Vagina (tissue), 2 donors: ENCODE measurements around the gene HOXB3. TPM values are rescaled to one million over a fixed set of nuclear protein-coding genes. Genes with fewer than 3 reads are reported as not detected.

Source experiments
- DNase-seq, 2 donors: peaks; one replicate each; pipeline ENCODE4 v3.0.0-alpha.2; 2017; ENCODE audit errors: extremely low spot score in 2 of 2
- H3K27ac ChIP-seq: fragments of 200-600 bp; sonication (generic); one replicate; pipeline ENCODE4 v1.5.1; 2019
- H3K27me3 ChIP-seq: fragments of 200-600 bp; sonication (generic); one replicate; pipeline ENCODE4 v1.5.1; 2019
- H3K36me3 ChIP-seq, 2 donors: fragments of 200-600 bp; sonication (generic); one replicate each; pipeline ENCODE4 v1.5.1; 2017 to 2019
- H3K4me1 ChIP-seq: fragments of 200-600 bp; sonication (generic); one replicate; pipeline ENCODE4 v1.5.1; 2019
- H3K4me3 ChIP-seq, 2 donors: fragments of 200-600 bp; sonication (generic); 1 replicate in 1 of 2; 2 replicates in 1 of 2; pipeline ENCODE4 v1.5.1; 2016 to 2019
- H3K9me3 ChIP-seq: fragments of 200-600 bp; sonication (generic); one replicate; pipeline ENCODE4 v1.5.1; 2019
- POLR2A ChIP-seq, 2 donors: fragments of 450-650 bp; IDR thresholded peaks; one replicate each; pipeline ENCODE4 v1.6.1; 2017; ENCODE audit warnings: antibody characterized with exemption in 2 of 2, mild to moderate bottlenecking in 2 of 2, moderate library complexity in 2 of 2
- POLR2AphosphoS5 ChIP-seq, 2 donors: sonication (generic); formaldehyde crosslinking; IDR thresholded peaks; one replicate each; pipeline ENCODE4 v1.9.0; 2017; ENCODE audit warnings: antibody characterized with exemption in 2 of 2, mild to moderate bottlenecking in 2 of 2, low read depth in 1 of 2; ENCODE audit not compliant: insufficient read depth in 1 of 2
- intact Hi-C: fragments of 100-400 bp; cut with DNase I; formaldehyde crosslinking; loops from one replicate; pipeline ENCODE4 v1.15.1; 2023
- total RNA-seq: library from RNA; depleted of rRNA; stranded (reverse); fragments of >200 nt; gene quantifications from one replicate; pipeline ENCODE4 v1.2.3, GENCODE V29; 2016
- TF ChIP-seq, protein P1 (sequence below), 3 experiments: fragments of 450-650 bp in 2 of 3; fragments of 200-600 bp in 1 of 3; sonication (generic) in 1 of 3; IDR thresholded peaks; one replicate each; pipeline ENCODE4 v1.5.1; 2017 to 2019; ENCODE audit warnings: antibody characterized with exemption in 3 of 3, mild to moderate bottlenecking in 2 of 3, moderate library complexity in 2 of 3

Gene HOXB3
- total RNA-seq, 1 donor from 2014 or later, result 17.7 TPM

DNA sequence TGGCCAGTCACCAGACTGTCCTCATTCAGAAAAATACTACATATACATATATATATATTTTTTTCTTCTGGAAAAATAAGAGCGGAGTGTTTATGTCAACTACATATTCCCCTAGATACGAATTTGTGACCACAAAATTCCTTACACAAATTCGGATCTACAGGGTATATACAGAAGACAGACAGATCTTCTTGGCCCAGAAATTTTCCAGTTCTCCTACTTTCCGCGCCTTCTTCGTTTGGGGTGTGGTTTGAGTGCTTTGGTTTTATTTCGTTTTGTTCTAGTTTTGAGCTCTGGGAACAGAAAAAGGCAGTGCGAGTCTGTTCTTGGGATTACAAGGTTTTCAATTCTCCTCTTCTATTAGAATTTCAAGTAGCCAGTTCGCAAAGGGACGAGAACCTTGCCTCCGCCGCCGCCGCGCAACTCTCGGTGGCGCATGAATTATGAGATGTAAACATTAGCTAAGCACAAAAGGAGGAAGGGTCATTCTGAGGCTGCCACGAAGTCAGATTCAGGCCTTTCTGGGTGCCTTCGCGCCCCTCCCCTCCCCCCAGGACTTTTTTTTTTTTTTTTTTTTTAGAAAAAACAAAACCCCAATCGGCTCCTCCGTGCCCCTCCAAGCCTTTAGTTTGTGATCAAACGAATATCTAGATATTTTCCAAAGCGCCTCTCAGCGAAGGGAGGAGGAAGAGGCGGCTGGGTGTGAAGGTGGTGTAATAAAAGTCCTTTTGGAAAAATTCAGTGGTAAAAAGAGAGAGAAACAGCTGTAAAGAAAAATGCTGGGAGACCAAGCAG is 10.1 kb downstream of the HOXB3 start:
- Histone ChIP-seq H3K9me3 (no peaks in the 10 kb centered on the region), H3K27me3 (no peaks in the 10 kb centered on the region), H3K4me3 (no peak overlapping the region), H3K4me1 (peaks cover 47% of the 10 kb centered on the region), H3K27ac (peak overlapping the region; percentile 49), H3K36me3 (no peaks in the 10 kb centered on the region)
- TF ChIP-seq POLR2A (IDR thresholded peaks at IDR 0.05) (no peak), POLR2AphosphoS5 (IDR thresholded peaks at IDR 0.05; ENCODE audit: insufficient read depth in 1 of 2, low read depth in 1 of 2) (no peak)
- DNase-seq, result no peak
- intact Hi-C loops, result no loop called here

GRCh38 chr17:48579471-48579759 is 10.6 kb downstream of the HOXB3 start:
- TF ChIP-seq, protein P1, sequence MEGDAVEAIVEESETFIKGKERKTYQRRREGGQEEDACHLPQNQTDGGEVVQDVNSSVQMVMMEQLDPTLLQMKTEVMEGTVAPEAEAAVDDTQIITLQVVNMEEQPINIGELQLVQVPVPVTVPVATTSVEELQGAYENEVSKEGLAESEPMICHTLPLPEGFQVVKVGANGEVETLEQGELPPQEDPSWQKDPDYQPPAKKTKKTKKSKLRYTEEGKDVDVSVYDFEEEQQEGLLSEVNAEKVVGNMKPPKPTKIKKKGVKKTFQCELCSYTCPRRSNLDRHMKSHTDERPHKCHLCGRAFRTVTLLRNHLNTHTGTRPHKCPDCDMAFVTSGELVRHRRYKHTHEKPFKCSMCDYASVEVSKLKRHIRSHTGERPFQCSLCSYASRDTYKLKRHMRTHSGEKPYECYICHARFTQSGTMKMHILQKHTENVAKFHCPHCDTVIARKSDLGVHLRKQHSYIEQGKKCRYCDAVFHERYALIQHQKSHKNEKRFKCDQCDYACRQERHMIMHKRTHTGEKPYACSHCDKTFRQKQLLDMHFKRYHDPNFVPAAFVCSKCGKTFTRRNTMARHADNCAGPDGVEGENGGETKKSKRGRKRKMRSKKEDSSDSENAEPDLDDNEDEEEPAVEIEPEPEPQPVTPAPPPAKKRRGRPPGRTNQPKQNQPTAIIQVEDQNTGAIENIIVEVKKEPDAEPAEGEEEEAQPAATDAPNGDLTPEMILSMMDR (IDR thresholded peaks at IDR 0.05), result no peak
- TF ChIP-seq POLR2AphosphoS5 (IDR thresholded peaks at IDR 0.05; ENCODE audit: insufficient read depth in 1 of 2, low read depth in 1 of 2), result no peak
- no peak for TF ChIP-seq POLR2A (IDR thresholded peaks at IDR 0.05)
- H3K4me3 ChIP-seq, result peak overlapping the region in 1 of 2 donors; percentile 50
- peaks cover 44% of the 10 kb centered on the region for H3K4me1 ChIP-seq
- intact Hi-C loops, result no loop called here
- H3K9me3 ChIP-seq, result no peaks in the 10 kb centered on the region
- no peak overlapping the region for H3K27ac ChIP-seq
- H3K27me3 ChIP-seq, result no peaks in the 10 kb centered on the region
- DNase-seq, result no peak
- H3K36me3 ChIP-seq, result no peaks in the 10 kb centered on the region

DNA sequence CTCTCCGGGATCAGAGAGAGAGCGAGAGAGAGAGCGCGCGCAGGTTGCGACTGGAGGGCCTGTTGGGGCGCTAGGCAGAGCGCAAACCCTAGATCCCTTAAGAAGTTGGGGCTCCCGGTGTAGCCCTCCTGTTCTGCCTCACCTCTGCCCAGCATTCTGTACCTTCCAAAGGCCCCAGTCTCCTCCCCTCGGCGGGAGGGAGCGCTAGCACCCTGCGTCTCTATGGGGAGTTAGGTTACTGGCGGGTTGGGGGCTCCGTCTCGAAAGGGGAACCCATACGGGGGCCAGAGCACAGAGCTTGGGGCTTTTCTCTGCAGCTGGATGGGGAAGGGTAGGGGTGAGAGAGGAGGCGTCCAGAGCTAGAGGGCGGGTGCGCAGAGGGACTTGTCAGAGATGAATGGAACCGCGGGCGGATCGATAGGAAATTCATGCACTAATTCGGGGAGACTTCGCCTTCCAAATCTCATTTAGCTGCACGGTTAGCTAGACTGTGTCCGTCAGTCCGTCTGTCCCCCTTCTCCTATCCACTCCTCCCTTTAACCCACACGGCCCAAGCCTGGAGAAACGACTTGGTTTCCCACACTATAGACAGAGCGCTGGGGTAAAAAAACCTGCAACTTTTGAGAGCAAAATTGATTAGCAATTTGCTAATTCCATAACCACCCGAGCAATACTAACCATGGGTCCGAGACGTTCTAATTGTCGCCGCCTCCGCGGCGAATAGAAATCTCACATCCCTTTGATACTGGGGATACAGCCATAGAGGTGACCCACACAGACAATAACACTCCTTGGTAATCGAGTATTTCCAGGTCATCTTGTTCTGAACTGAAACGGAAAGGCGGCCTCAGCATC is 11.2 kb downstream of the HOXB3 start:
- H3K4me1 ChIP-seq, result peaks cover 44% of the 10 kb centered on the region
- H3K27ac ChIP-seq, result peak overlapping the region; percentile 75

DNA sequence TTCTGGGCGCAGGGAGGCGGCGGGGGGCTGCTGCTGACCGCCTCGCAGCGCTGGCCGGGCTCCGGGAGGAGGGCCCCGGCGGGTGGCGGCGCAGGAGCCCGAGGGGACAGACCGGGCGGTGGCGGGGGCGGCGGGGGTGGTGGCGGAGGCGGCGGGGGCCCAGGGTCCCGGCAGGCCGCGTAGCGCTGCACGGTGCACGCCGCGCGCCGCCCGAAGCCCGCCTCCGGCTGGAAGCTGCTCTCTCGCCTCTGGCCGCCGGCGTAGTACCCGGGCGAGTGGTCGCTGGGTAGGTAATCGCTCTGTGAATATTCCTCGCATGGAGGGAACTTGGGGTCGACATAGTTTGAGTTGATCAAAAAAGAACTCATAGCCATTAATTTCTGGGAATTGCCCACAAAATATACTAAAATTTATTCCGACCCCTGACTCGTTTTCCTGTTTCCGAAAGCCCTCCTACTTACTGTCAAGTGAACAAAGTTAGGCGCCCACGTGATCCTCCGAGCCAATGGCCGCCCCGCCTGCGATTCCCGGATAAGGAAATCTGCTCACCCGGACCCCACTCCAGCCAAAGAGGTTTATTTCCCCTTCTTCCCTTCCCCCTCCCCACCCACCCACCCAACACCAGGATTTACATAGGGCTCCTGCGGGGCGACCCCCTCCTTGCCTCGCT is 12.0 kb downstream of the HOXB3 start, which contains the start of gene HOXB4:
Gene HOXB4, minus strand, starts transcription at position 405 of the 670 bp plus-strand sequence. Its CDS starts 31 bp downstream, at position 374.
- Histone ChIP-seq H3K27me3 (no peaks in the 10 kb centered on the region), H3K36me3 (no peaks in the 10 kb centered on the region), H3K4me1 (peaks cover 44% of the 10 kb centered on the region), H3K4me3 (peak within 1 kb of the TSS; percentile 50 to 52), H3K27ac (peak within 1 kb of the TSS; percentile 75), H3K9me3 (no peaks in the 10 kb centered on the region)
- intact Hi-C loops, result loop anchor here (2.0 kb wide), 1 partner anchor 35 kb away; no protein-coding TSS in a partner anchor
- TF ChIP-seq, protein P1 (IDR thresholded peaks at IDR 0.05), result no peak
- TF ChIP-seq POLR2AphosphoS5 (IDR thresholded peaks at IDR 0.05; ENCODE audit: insufficient read depth in 1 of 2, low read depth in 1 of 2), result peak in 1 of 2 donors; percentile 68
- DNase-seq, result no peak

More for the DNA sequence above, 11.2 kb downstream of the HOXB3 start:
- TF ChIP-seq POLR2A (IDR thresholded peaks at IDR 0.05), result no peak
- TF ChIP-seq POLR2AphosphoS5 (IDR thresholded peaks at IDR 0.05; ENCODE audit: insufficient read depth in 1 of 2, low read depth in 1 of 2), result no peak
- TF ChIP-seq, protein P1 (IDR thresholded peaks at IDR 0.05), result no peak
- no peaks in the 10 kb centered on the region for H3K36me3 ChIP-seq
- intact Hi-C loops, result no loop called here
- H3K9me3 ChIP-seq, result no peaks in the 10 kb centered on the region
- no peak for DNase-seq
- H3K4me3 ChIP-seq, result peak overlapping the region; percentile 50 to 52
- no peaks in the 10 kb centered on the region for H3K27me3 ChIP-seq

DNA sequence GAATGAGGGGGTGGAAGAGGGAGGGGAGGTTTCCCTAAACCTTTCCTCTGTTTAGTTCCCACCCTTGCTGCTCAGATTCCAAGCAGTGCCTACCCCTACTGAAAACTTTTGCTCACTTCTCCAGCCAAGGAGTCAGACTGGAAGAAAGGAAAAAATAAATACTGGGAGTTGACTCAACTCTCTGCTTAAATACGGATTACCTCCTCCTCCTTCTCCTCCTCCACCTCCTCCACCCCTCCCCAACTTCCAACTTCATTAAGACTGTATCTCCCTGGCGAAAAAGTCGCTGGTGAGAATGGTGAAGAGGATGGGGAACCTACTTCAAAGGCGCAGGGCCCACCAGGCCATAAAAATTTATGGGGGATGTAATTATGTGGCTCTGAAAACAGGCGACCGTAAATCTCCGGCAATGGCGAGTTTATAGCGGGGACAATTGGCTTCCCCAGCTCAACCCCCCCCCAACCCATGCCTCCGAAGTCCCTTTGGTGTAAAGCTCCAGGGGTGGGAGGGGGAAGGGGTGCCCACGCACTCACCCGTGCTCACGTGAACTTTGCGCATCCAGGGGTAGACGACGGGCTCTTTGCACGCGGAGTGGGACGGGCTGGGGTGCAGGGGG is 12.6 kb downstream of the HOXB3 start:
- Histone ChIP-seq H3K4me3 (peak overlapping the region; percentile 50 to 52), H3K36me3 (no peaks in the 10 kb centered on the region), H3K4me1 (peaks cover 44% of the 10 kb centered on the region), H3K9me3 (no peaks in the 10 kb centered on the region), H3K27ac (peak overlapping the region; percentile 75), H3K27me3 (no peaks in the 10 kb centered on the region)
- no peak for DNase-seq
- intact Hi-C loops, result loop anchor here (2.0 kb wide), 1 partner anchor 35 kb away; no protein-coding TSS in a partner anchor
- TF ChIP-seq POLR2A (IDR thresholded peaks at IDR 0.05) (no peak), POLR2AphosphoS5 (IDR thresholded peaks at IDR 0.05; ENCODE audit: insufficient read depth in 1 of 2, low read depth in 1 of 2) (no peak)
- TF ChIP-seq, protein P1 (IDR thresholded peaks at IDR 0.05), result no peak
